Fibroblast of the aortic adventitia (primary cell): Measurements from ENCODE around the gene GPR148. TPM values are rescaled to one million over a fixed set of nuclear protein-coding genes. Genes with fewer than 3 reads are reported as not detected.

ENCODE experiments used
- DNase-seq: peaks from one replicate; pipeline ENCODE4 v3.0.0-alpha.2; 2010; ENCODE audit warnings: low read depth
- H3K4me3 ChIP-seq: 2 replicates; pipeline ENCODE4 v1.5.1; 2011; ENCODE audit warnings: low read depth, mild to moderate bottlenecking, control low read depth, low read length, moderate library complexity
- total RNA-seq: library from RNA; depleted of rRNA; stranded (reverse); fragments of >200 nt; gene quantifications from 2 replicates; pipeline ENCODE4 v1.2.3, GENCODE V29; 2012; ENCODE audit warnings: low replicate concordance
- TF ChIP-seq, protein P1 (sequence below): IDR thresholded peaks from 2 replicates; pipeline ENCODE4 v1.5.1; 2011; ENCODE audit warnings: mild to moderate bottlenecking, low read length, control low read depth, inconsistent platforms; ENCODE audit not compliant: insufficient read depth

Gene GPR148
- total RNA-seq, 1 donor = not detected

- TF ChIP-seq, protein P1, sequence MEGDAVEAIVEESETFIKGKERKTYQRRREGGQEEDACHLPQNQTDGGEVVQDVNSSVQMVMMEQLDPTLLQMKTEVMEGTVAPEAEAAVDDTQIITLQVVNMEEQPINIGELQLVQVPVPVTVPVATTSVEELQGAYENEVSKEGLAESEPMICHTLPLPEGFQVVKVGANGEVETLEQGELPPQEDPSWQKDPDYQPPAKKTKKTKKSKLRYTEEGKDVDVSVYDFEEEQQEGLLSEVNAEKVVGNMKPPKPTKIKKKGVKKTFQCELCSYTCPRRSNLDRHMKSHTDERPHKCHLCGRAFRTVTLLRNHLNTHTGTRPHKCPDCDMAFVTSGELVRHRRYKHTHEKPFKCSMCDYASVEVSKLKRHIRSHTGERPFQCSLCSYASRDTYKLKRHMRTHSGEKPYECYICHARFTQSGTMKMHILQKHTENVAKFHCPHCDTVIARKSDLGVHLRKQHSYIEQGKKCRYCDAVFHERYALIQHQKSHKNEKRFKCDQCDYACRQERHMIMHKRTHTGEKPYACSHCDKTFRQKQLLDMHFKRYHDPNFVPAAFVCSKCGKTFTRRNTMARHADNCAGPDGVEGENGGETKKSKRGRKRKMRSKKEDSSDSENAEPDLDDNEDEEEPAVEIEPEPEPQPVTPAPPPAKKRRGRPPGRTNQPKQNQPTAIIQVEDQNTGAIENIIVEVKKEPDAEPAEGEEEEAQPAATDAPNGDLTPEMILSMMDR = no peak
- H3K4me3 ChIP-seq = no peak overlapping the region
- no peak for DNase-seq
These were observed 47.7 kb downstream of the GPR148 start for GRCh38 chr2:130776550-130776949.

- no peak overlapping the region for H3K4me3 ChIP-seq
- DNase-seq = no peak
- TF ChIP-seq, protein P1 = no peak
These were observed 49.9 kb downstream of the GPR148 start for GRCh38 chr2:130778781-130779180.

Other genes starting within 250 kb of the GPR148 start
- gene POTEI, start 219.7 kb upstream of the GPR148 start, total RNA-seq = not detected in 2 replicates
- not detected in 2 replicates for gene CFC1B, start 207.8 kb upstream of the GPR148 start, total RNA-seq
- not detected in 2 replicates for gene CFC1, start 129.5 kb upstream of the GPR148 start, total RNA-seq
- gene POTEJ, start 117.6 kb upstream of the GPR148 start, total RNA-seq = not detected in 2 replicates
- not detected in 2 replicates for gene AMER3, start 26.5 kb downstream of the GPR148 start, total RNA-seq
- 5.2 and 9.8 TPM in 2 replicates for gene ARHGEF4, start 107.8 kb downstream of the GPR148 start, total RNA-seq